Measurements from ENCODE around the gene STK17B.

STK17B gene

DNA sequence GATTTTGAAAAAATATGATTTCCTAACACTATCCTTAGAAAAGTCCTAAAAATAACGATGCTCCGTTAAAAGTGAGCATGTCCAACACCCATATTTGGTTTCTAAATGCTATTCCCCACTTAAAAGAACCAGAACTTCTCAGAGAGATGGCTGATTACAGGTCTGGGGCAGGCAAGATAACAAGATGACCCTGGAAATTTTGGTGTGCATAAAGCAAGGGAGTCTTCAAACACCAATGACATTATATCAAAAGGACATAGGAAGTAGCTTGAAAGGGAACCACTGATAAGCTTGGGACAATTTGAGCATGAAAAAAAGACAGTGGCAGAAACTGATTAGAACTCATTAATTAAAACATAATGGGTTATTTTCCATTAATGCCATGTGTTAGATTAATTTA lies 17.9 kb downstream of the STK17B start:
- DNase-seq: no peak

DNA sequence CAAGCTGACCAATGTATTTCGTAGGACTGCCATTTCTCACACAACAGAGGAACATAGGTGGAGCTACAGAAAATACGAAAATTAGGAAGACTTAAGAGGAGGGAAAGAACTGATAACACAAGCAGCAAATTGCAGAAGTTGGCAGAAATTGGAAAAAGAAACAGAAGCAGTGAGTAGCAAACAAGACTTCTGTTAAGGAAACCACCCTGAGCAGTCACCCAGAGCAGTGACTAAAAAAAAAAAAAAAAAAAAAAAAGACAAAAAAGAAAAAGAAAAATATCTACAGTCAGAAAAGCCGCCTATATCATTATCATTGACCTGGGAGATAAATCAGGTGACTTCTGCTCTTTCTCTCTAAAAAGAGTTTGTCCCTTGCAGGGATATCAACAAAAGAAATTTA lies 21.4 kb downstream of the STK17B start:
- peak in 1 of 2 experiments; percentile 7 for DNase-seq

- no peak for DNase-seq
Measured at GRCh38 chr2:196148736-196149135, 22.6 kb downstream of the STK17B start.

DNA sequence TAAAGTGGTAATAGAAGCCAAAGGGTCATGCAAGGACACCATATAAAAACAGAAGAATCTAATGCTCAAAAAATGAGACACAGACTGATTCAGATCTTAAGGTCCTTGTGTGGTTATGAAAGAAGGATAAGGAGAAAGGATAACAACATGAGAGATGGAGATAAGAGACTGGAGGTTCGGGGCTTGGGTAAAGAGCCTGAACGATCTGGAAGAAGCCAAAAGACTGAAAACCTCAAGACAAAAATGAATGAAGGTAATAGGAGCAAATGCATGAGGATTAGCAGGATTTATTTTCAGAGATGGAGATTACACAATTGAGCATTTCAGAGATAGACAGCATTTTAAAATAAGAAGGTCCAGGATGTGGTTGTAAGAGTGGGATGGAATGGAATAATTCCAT lies 26.1 kb downstream of the STK17B start:
- no peak for DNase-seq

- DNase-seq: no peak
Measured at GRCh38 chr2:196144513-196145126, 26.8 kb downstream of the STK17B start.

DNA sequence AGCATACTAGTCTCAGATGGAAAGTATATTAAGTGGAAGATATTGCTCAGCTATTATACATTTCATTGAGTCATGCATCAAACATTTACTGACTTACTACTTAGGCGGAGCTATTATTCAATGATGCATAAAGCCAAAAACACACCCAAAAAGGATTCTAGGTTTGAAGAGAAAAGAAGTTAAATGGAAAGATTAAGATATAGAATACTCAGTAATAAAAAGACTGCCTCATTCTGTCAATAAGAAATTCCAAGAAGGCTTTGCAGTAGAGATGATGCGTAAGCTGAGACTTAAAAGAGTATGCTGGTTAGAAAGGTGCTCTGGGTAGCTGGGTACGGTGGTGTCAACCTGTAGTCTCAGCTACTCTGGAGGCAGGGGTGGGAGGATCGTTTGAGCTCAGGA lies 27.6 kb downstream of the STK17B start:
- DNase-seq: no peak

- DNase-seq: no peak
Measured at GRCh38 chr2:196142825-196143224, 28.6 kb downstream of the STK17B start.

- no peak for DNase-seq
Measured at GRCh38 chr2:196140213-196140612, 31.2 kb downstream of the STK17B start.

DNA sequence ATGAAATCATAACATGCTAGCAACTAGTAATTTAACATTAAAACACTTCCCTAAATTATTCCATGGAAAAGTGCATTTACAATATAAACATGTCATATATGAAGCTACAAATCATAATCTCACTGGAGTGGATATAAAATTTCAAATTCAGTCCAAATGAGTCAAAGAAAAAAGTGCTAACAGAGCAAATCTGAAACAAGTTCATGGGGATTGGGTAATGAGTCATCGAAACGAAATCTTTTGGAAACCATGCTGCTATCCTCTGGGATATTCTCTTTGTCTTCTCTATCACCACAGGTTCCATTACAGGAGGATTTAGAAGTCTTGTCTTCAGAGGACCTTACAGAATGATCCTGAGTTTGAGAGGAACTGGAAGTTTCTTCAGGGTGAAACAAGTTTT lies 34.1 kb downstream of the STK17B start:
- no peak for DNase-seq

GRCh38 chr2:196136151-196136550 lies 35.2 kb downstream of the STK17B start:
- no peak for DNase-seq

DNA sequence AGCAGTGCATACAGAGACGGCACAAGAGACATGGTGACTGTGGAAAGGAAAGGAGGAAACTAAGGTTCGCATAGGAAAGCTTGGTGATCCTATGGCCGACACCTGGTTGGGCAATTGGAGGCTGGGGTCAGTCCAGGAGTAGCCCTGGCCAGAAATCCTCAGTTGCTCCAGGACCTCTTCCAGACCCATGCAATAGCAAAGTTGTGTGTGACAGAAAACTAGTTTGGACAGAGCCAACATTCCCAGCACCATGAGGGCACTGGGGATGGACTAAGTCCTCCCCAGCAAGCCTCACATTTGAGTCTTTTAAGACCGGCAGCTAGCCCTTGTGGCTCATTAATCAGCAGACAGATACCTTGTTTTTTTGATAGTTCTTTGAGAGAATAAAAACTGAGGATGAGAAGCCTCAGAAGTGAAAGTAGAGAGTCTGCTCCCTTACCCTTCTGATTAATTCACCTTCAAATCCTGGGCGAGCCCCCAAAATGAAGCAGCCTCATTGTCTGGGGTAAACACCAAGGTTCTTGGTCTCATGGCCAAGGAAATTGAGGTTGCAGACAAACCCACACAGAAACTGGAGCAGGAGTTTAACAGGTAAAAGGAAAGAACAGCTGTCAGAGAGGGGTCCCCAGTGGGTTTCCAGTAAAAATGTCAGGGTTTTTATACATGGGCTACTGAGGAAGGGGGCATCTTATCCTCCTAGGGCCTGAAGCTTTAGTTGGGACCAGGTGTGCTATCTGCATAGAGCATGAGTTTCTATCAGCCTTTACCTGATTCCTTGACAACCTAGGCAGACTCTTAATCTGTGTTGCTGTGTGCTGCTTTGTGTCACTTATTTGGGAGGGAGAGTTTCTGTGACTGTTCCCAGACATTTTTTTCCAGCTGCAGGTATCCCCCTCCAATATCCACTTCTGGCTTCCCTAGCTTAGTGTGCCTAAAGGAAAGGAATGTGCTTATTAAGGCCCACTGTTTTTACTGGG lies 39.1 kb downstream of the STK17B start:
- no peak for DNase-seq

DNA sequence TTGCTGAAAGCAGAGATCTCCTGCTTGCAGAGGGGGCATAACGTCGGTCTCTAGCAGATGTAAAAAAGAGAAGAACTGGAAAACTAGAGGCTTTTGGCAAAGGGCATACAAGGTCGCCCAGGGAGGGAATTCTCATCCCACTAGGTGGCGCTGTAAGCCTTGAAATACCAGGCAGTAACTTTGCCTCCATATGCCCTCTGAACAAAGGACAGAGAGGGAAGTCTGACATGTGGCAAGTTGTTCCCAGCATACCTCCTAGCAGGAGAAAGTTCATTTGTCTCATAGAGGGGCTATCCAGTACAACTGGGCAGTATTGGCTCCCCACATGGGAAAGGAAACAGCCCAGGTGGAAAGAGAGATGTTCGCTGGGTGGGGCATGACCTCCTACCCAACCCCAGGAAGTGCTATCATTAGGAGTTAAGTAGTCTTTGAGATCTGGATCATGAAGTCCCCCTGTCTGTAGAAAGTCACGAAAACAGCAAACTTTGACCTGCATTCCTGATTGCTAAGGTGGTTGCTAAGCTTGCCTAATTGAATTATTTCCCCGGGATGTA lies 39.9 kb downstream of the STK17B start:
- DNase-seq: peak; percentile 70 to 81

GRCh38 chr2:196130039-196130825 lies 41.1 kb downstream of the STK17B start:
- DNase-seq: no peak

GRCh38 chr2:196128749-196129148 lies 42.6 kb downstream of the STK17B start:
- DNase-seq: no peak

GRCh38 chr2:196125596-196125995 lies 45.8 kb downstream of the STK17B start:
- DNase-seq: no peak

- no peak for DNase-seq
Measured at GRCh38 chr2:196123679-196124373, 47.6 kb downstream of the STK17B start.

GRCh38 chr2:196119926-196120325 lies 51.5 kb downstream of the STK17B start:
- DNase-seq: no peak

GRCh38 chr2:196117214-196117705 lies 54.1 kb downstream of the STK17B start:
- DNase-seq: no peak

DNA sequence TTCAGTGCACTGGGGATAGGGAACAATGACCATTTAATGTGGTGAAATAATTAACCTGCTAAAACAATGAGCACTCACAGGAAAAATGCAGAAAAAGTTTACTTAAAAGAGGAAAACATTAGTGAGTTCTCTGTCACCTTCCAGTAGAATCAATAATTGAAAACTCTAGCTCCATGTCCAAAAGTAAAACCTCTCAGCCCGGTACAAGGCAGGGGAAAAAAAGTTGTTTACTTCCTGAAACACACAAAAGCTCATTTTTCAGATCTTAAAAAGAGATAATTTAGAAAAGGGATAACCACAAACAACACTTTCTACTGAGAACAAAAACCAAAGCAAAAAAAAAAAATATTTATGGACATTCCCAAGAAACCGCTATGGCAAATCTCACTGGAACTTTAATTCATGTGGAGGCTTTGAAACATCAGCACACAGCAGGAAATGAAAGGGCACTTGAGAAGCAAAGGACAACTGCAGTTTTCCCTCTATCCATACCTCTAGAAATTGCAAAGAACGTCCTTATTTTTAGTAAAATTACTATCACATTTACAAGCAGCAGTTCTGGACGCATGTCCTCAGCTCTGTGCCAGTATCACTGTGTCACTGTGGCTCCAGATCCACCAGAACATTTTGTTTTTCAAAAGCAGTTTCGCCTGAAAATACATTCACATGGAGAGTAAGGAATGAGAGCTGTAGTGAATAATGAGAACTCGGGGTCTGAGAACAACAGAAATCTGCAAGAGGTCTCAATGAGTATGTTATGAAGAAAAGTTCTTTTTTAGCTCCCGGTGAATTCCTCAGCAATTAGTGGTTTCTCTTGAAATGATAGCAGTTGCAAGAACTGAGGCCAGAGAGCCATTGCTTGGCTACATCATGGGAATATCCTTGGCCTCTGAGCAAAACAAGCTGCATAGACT lies 58.1 kb downstream of the STK17B start:
- no peak for DNase-seq

- no peak for DNase-seq
Measured at GRCh38 chr2:196112418-196113034, 58.9 kb downstream of the STK17B start.

DNA sequence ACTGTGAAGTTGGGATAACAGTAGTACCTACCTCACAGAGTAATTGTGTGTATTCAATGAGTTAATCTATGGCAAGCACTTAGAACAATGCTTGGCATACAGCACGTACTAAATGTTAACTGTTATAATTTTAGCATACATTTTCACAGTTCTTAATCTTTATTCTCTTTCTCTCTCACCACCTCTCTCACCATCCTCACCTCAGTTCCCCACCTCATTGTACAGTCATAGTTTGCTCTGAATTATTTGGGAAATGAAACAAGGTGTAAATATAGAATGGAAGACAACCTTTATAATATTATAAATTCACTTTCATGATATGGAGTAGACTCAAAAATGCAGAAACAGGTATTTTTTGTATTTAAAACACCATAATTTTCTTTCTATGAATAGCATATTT lies 62.8 kb downstream of the STK17B start:
- DNase-seq: no peak

All from AML-193 (cell line).